ENCODE measurements around the gene DNAAF5. TPM values are rescaled to one million over a fixed set of nuclear protein-coding genes. Genes with fewer than 3 reads are reported as not detected.

The DNAAF5 gene
- total RNA-seq, 1 donor from 2014 or later: 15.3 TPM

DNA sequence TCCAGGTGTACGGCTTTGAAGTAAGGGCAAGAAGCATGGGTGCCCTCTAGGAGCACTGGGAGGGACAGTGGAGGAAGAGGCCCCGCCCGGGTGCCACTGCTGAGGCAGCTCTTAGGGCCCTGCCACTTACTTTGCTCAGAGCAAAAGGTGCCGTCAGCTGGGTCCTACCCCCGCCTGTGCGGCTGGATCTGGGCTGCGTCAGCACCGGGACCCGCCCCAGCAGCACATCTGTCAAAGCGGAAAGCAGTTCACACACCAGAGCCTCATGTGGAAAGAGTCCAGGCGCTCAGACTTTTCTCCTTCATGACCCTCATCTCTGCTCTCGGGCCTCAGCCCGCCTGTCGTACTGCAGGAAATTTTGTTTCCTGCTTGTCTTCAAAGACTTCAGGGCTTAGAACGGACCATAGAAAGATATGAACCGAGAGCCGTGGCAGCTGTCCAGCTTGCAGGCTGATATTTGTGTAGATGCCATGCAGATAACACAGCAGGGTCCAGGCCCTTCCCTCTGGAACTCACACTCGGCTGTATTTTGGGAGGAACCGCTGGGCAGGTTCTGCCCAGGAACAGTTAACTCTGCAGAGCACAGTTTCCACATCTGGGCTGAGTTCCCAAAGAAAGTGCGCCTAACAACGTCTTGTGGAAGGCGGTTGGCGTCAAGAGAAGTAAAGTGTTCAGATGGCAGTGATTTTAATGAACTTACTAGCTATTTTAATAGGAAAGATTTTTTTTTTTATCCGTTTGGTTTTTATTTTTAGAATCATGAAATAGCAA lies 44.9 kb downstream of the DNAAF5 start:
- no peaks in the 10 kb centered on the region for H3K9me3 Mint-ChIP-seq (ENCODE audit: low read depth)
- DNase-seq (ENCODE audit: low spot score): no peak
- no peak overlapping the region for H3K4me3 Mint-ChIP-seq (ENCODE audit: unreplicated experiment)
- H3K36me3 Mint-ChIP-seq (ENCODE audit: low read depth): peaks cover 16% of the 10 kb centered on the region
- no peak for TF ChIP-seq CTCF (IDR thresholded peaks at IDR 0.05)
- H3K27ac Mint-ChIP-seq (ENCODE audit: unreplicated experiment): no peak overlapping the region
- no peaks in the 10 kb centered on the region for H3K27me3 Mint-ChIP-seq (ENCODE audit: low read depth)
- H3K4me1 Mint-ChIP-seq (ENCODE audit: low read depth): peaks cover 20% of the 10 kb centered on the region

GRCh38 chr7:772005-772294 lies 45.5 kb downstream of the DNAAF5 start:
- TF ChIP-seq CTCF (IDR thresholded peaks at IDR 0.05): no peak
- H3K36me3 Mint-ChIP-seq (ENCODE audit: low read depth): peaks cover 14% of the 10 kb centered on the region
- no peak overlapping the region for H3K27ac Mint-ChIP-seq (ENCODE audit: unreplicated experiment)
- no peaks in the 10 kb centered on the region for H3K9me3 Mint-ChIP-seq (ENCODE audit: low read depth)
- DNase-seq (ENCODE audit: low spot score): no peak
- peaks cover 20% of the 10 kb centered on the region for H3K4me1 Mint-ChIP-seq (ENCODE audit: low read depth)
- H3K27me3 Mint-ChIP-seq (ENCODE audit: low read depth): no peaks in the 10 kb centered on the region
- H3K4me3 Mint-ChIP-seq (ENCODE audit: unreplicated experiment): no peak overlapping the region

DNA sequence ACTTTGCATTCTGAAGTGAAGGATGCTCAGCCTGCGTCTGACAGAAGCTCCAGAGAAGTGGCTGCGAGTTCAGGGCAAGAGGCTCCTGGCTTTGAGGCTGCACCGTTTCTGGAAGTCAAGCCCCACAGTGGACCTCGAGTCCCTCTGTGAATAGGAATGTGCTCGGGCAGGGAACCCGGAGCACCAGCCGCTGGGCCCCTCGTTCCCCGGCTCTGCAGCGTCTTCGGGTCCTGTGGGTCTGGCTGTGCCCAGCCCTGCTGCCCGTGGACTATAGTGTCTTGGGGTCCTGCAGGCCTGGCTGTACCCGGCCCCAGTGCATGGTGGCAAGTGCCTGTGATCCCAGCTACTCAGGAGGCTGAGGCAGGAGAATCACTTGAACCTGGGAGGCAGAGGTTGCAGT lies 45.9 kb downstream of the DNAAF5 start:
- Mint-ChIP-seq H3K36me3 (ENCODE audit: low read depth) (peaks cover 15% of the 10 kb centered on the region), H3K9me3 (ENCODE audit: low read depth) (no peaks in the 10 kb centered on the region), H3K4me3 (ENCODE audit: unreplicated experiment) (no peak overlapping the region), H3K27ac (ENCODE audit: unreplicated experiment) (no peak overlapping the region), H3K4me1 (ENCODE audit: low read depth) (peaks cover 22% of the 10 kb centered on the region), H3K27me3 (ENCODE audit: low read depth) (no peaks in the 10 kb centered on the region)
- no peak for DNase-seq (ENCODE audit: low spot score)
- no peak for TF ChIP-seq CTCF (IDR thresholded peaks at IDR 0.05)

GRCh38 chr7:772861-773621 lies 46.5 kb downstream of the DNAAF5 start:
- no peak overlapping the region for H3K27ac Mint-ChIP-seq (ENCODE audit: unreplicated experiment)
- peaks cover 18% of the 10 kb centered on the region for H3K4me1 Mint-ChIP-seq (ENCODE audit: low read depth)
- no peak for TF ChIP-seq CTCF (IDR thresholded peaks at IDR 0.05)
- H3K9me3 Mint-ChIP-seq (ENCODE audit: low read depth): no peaks in the 10 kb centered on the region
- no peak overlapping the region for H3K4me3 Mint-ChIP-seq (ENCODE audit: unreplicated experiment)
- no peak for DNase-seq (ENCODE audit: low spot score)
- H3K36me3 Mint-ChIP-seq (ENCODE audit: low read depth): peaks cover 13% of the 10 kb centered on the region
- no peaks in the 10 kb centered on the region for H3K27me3 Mint-ChIP-seq (ENCODE audit: low read depth)

GRCh38 chr7:773622-773915 lies 47.1 kb downstream of the DNAAF5 start:
- peaks cover 23% of the 10 kb centered on the region for H3K4me1 Mint-ChIP-seq (ENCODE audit: low read depth)
- TF ChIP-seq CTCF (IDR thresholded peaks at IDR 0.05): no peak
- no peak for DNase-seq (ENCODE audit: low spot score)
- no peaks in the 10 kb centered on the region for H3K27me3 Mint-ChIP-seq (ENCODE audit: low read depth)
- H3K27ac Mint-ChIP-seq (ENCODE audit: unreplicated experiment): no peak overlapping the region
- H3K9me3 Mint-ChIP-seq (ENCODE audit: low read depth): no peaks in the 10 kb centered on the region
- H3K4me3 Mint-ChIP-seq (ENCODE audit: unreplicated experiment): no peak overlapping the region
- H3K36me3 Mint-ChIP-seq (ENCODE audit: low read depth): peaks cover 10% of the 10 kb centered on the region
